Measurements from ENCODE around the gene TMA7B.

The TMA7B gene

GRCh38 chr22:39966470-39966869 lies 6.3 kb downstream of the TMA7B start:
- no peak for DNase-seq (ENCODE audit: low spot score)
- TF ChIP-seq CTCF (IDR thresholded peaks at IDR 0.05; ENCODE audit: extremely low read depth, missing control alignments) = no peak

GRCh38 chr22:39967103-39967829 lies 7.1 kb downstream of the TMA7B start:
- DNase-seq (ENCODE audit: low spot score) = no peak
- TF ChIP-seq CTCF (IDR thresholded peaks at IDR 0.05; ENCODE audit: extremely low read depth, missing control alignments) = no peak

GRCh38 chr22:39967996-39968972 lies 8.1 kb downstream of the TMA7B start:
- no peak for DNase-seq (ENCODE audit: low spot score)
- no peak for TF ChIP-seq CTCF (IDR thresholded peaks at IDR 0.05; ENCODE audit: extremely low read depth, missing control alignments)

GRCh38 chr22:39970742-39971141 lies 10.5 kb downstream of the TMA7B start:
- TF ChIP-seq CTCF (IDR thresholded peaks at IDR 0.05; ENCODE audit: extremely low read depth, missing control alignments) = no peak
- no peak for DNase-seq (ENCODE audit: low spot score)

GRCh38 chr22:39972641-39973040 lies 12.4 kb downstream of the TMA7B start:
- no peak for TF ChIP-seq CTCF (IDR thresholded peaks at IDR 0.05; ENCODE audit: extremely low read depth, missing control alignments)
- no peak for DNase-seq (ENCODE audit: low spot score)

- no peak for TF ChIP-seq CTCF (IDR thresholded peaks at IDR 0.05; ENCODE audit: extremely low read depth, missing control alignments)
- DNase-seq (ENCODE audit: low spot score) = no peak
Observed at GRCh38 chr22:39973656-39974055, 13.5 kb downstream of the TMA7B start.

- TF ChIP-seq CTCF (IDR thresholded peaks at IDR 0.05; ENCODE audit: extremely low read depth, missing control alignments) = no peak
- DNase-seq (ENCODE audit: low spot score) = no peak
Observed at GRCh38 chr22:39974065-39974464, 13.9 kb downstream of the TMA7B start.

Measured in GM20000 (cell line).